ENCODE measurements around the gene TOX2.

The TOX2 gene

GRCh38 chr20:43991261-43991660 is 76.6 kb downstream of the TOX2 start:
- no peak for TF ChIP-seq GATA3 (IDR thresholded peaks at IDR 0.05; ENCODE audit: low read depth, low read length)
- no peak for TF ChIP-seq GATA2 (IDR thresholded peaks at IDR 0.05; ENCODE audit: low read depth, low read length)

GRCh38 chr20:43991982-43992381 is 77.3 kb downstream of the TOX2 start:
- TF ChIP-seq GATA2 (IDR thresholded peaks at IDR 0.05; ENCODE audit: low read depth, low read length) (no peak), GATA3 (IDR thresholded peaks at IDR 0.05; ENCODE audit: low read depth, low read length) (no peak)

- no peak for TF ChIP-seq GATA3 (IDR thresholded peaks at IDR 0.05; ENCODE audit: low read depth, low read length)
These were observed 78.2 kb downstream of the TOX2 start for GRCh38 chr20:43992885-43993284.

- TF ChIP-seq GATA2 (IDR thresholded peaks at IDR 0.05; ENCODE audit: low read depth, low read length) (no peak), GATA3 (IDR thresholded peaks at IDR 0.05; ENCODE audit: low read depth, low read length) (no peak)
These were observed 78.9 kb downstream of the TOX2 start for GRCh38 chr20:43993560-43993959.

GRCh38 chr20:43994486-43995100 is 79.9 kb downstream of the TOX2 start:
- TF ChIP-seq GATA2 (IDR thresholded peaks at IDR 0.05; ENCODE audit: low read depth, low read length), result no peak
- TF ChIP-seq GATA3 (IDR thresholded peaks at IDR 0.05; ENCODE audit: low read depth, low read length), result no peak

- TF ChIP-seq GATA3 (IDR thresholded peaks at IDR 0.05; ENCODE audit: low read depth, low read length), result no peak
- no peak for TF ChIP-seq GATA2 (IDR thresholded peaks at IDR 0.05; ENCODE audit: low read depth, low read length)
These were observed 81.0 kb downstream of the TOX2 start for GRCh38 chr20:43995645-43996044.

- no peak for TF ChIP-seq GATA3 (IDR thresholded peaks at IDR 0.05; ENCODE audit: low read depth, low read length)
- TF ChIP-seq GATA2 (IDR thresholded peaks at IDR 0.05; ENCODE audit: low read depth, low read length), result no peak
These were observed 81.7 kb downstream of the TOX2 start for GRCh38 chr20:43996240-43996930.

GRCh38 chr20:43999848-44000247 is 85.2 kb downstream of the TOX2 start:
- no peak for TF ChIP-seq GATA2 (IDR thresholded peaks at IDR 0.05; ENCODE audit: low read depth, low read length)
- TF ChIP-seq GATA3 (IDR thresholded peaks at IDR 0.05; ENCODE audit: low read depth, low read length), result no peak

GRCh38 chr20:44001667-44002596 is 87.3 kb downstream of the TOX2 start:
- TF ChIP-seq GATA3 (IDR thresholded peaks at IDR 0.05; ENCODE audit: low read depth, low read length) (no peak), GATA2 (IDR thresholded peaks at IDR 0.05; ENCODE audit: low read depth, low read length) (no peak)

- no peak for TF ChIP-seq GATA2 (IDR thresholded peaks at IDR 0.05; ENCODE audit: low read depth, low read length)
- no peak for TF ChIP-seq GATA3 (IDR thresholded peaks at IDR 0.05; ENCODE audit: low read depth, low read length)
These were observed 88.2 kb downstream of the TOX2 start for GRCh38 chr20:44002861-44003260.

- no peak for TF ChIP-seq GATA2 (IDR thresholded peaks at IDR 0.05; ENCODE audit: low read depth, low read length)
- no peak for TF ChIP-seq GATA3 (IDR thresholded peaks at IDR 0.05; ENCODE audit: low read depth, low read length)
These were observed 89.0 kb downstream of the TOX2 start for GRCh38 chr20:44003609-44004008.

GRCh38 chr20:44004306-44004915 is 89.8 kb downstream of the TOX2 start:
- TF ChIP-seq GATA3 (IDR thresholded peaks at IDR 0.05; ENCODE audit: low read depth, low read length), result no peak

GRCh38 chr20:44005661-44006060 is 91.0 kb downstream of the TOX2 start:
- TF ChIP-seq GATA2 (IDR thresholded peaks at IDR 0.05; ENCODE audit: low read depth, low read length) (no peak), GATA3 (IDR thresholded peaks at IDR 0.05; ENCODE audit: low read depth, low read length) (no peak)

- TF ChIP-seq GATA2 (IDR thresholded peaks at IDR 0.05; ENCODE audit: low read depth, low read length), result no peak
- no peak for TF ChIP-seq GATA3 (IDR thresholded peaks at IDR 0.05; ENCODE audit: low read depth, low read length)
These were observed 91.5 kb downstream of the TOX2 start for GRCh38 chr20:44006126-44006525.
